ENCODE results near the gene MED13L.

DNA sequence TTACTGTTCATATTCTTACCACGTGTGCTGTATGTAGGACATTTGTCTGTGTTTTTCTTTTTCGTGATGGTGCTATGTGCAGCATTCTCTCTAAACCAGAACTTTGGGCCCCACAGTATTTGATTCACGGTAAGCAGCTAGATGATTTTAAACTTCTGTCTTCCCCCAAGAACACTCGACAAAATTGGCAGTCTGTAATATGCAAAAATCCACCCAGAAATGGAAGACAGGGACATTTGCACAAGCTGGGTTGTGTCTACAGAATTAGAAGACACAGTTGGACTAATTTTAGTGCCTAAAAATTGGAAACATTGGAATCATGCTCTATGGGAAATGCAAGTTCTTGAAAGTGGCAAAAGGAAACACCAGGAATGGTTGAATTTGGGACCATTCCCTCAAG, 24.1 kb upstream of the MED13L start:
- TF ChIP-seq, protein P1, sequence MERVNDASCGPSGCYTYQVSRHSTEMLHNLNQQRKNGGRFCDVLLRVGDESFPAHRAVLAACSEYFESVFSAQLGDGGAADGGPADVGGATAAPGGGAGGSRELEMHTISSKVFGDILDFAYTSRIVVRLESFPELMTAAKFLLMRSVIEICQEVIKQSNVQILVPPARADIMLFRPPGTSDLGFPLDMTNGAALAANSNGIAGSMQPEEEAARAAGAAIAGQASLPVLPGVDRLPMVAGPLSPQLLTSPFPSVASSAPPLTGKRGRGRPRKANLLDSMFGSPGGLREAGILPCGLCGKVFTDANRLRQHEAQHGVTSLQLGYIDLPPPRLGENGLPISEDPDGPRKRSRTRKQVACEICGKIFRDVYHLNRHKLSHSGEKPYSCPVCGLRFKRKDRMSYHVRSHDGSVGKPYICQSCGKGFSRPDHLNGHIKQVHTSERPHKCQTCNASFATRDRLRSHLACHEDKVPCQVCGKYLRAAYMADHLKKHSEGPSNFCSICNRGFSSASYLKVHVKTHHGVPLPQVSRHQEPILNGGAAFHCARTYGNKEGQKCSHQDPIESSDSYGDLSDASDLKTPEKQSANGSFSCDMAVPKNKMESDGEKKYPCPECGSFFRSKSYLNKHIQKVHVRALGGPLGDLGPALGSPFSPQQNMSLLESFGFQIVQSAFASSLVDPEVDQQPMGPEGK (CRISPR knock-in tag; IDR thresholded peaks at IDR 0.05; ENCODE audit: borderline replicate concordance): no peak
- TF ChIP-seq ZFP30 (CRISPR knock-in tag; IDR thresholded peaks at IDR 0.05) (no peak), OSR1 (CRISPR knock-in tag; IDR thresholded peaks at IDR 0.05) (no peak), ZFP3 (CRISPR knock-in tag; IDR thresholded peaks at IDR 0.05) (no peak), RARB (CRISPR knock-in tag; IDR thresholded peaks at IDR 0.05) (no peak), ARNTL (CRISPR knock-in tag; IDR thresholded peaks at IDR 0.05; ENCODE audit: borderline replicate concordance, low read depth) (no peak), ZNF70 (CRISPR knock-in tag; IDR thresholded peaks at IDR 0.05) (no peak), ZNF565 (CRISPR knock-in tag; conservative IDR thresholded peaks at IDR 0.05; ENCODE audit: low read depth) (no peak), SNAI2 (CRISPR knock-in tag; IDR thresholded peaks at IDR 0.05) (no peak), TCF4 (CRISPR knock-in tag; IDR thresholded peaks at IDR 0.05; ENCODE audit: borderline replicate concordance) (no peak), ISL1 (CRISPR knock-in tag; IDR thresholded peaks at IDR 0.05) (no peak)
- TF ChIP-seq, protein P2, sequence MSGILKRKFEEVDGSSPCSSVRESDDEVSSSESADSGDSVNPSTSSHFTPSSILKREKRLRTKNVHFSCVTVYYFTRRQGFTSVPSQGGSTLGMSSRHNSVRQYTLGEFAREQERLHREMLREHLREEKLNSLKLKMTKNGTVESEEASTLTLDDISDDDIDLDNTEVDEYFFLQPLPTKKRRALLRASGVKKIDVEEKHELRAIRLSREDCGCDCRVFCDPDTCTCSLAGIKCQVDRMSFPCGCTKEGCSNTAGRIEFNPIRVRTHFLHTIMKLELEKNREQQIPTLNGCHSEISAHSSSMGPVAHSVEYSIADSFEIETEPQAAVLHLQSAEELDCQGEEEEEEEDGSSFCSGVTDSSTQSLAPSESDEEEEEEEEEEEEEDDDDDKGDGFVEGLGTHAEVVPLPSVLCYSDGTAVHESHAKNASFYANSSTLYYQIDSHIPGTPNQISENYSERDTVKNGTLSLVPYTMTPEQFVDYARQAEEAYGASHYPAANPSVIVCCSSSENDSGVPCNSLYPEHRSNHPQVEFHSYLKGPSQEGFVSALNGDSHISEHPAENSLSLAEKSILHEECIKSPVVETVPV (CRISPR knock-in tag; IDR thresholded peaks at IDR 0.05): no peak
- TF ChIP-seq, protein P3, sequence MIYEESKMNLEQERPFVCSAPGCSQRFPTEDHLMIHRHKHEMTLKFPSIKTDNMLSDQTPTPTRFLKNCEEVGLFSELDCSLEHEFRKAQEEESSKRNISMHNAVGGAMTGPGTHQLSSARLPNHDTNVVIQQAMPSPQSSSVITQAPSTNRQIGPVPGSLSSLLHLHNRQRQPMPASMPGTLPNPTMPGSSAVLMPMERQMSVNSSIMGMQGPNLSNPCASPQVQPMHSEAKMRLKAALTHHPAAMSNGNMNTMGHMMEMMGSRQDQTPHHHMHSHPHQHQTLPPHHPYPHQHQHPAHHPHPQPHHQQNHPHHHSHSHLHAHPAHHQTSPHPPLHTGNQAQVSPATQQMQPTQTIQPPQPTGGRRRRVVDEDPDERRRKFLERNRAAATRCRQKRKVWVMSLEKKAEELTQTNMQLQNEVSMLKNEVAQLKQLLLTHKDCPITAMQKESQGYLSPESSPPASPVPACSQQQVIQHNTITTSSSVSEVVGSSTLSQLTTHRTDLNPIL (CRISPR knock-in tag; IDR thresholded peaks at IDR 0.05; ENCODE audit: low read depth): no peak
- TF ChIP-seq, protein P4, sequence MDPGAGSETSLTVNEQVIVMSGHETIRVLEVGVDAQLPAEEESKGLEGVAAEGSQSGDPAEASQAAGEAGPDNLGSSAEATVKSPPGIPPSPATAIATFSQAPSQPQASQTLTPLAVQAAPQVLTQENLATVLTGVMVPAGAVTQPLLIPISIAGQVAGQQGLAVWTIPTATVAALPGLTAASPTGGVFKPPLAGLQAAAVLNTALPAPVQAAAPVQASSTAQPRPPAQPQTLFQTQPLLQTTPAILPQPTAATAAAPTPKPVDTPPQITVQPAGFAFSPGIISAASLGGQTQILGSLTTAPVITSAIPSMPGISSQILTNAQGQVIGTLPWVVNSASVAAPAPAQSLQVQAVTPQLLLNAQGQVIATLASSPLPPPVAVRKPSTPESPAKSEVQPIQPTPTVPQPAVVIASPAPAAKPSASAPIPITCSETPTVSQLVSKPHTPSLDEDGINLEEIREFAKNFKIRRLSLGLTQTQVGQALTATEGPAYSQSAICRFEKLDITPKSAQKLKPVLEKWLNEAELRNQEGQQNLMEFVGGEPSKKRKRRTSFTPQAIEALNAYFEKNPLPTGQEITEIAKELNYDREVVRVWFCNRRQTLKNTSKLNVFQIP (CRISPR knock-in tag; IDR thresholded peaks at IDR 0.05; ENCODE audit: borderline replicate concordance, low read depth): no peak
